SKM-1 (cell line): ENCODE data around the gene SPEM2.

Source experiments
- DNase-seq: peaks from one replicate; lab custom pipeline; 2025; ENCODE audit not compliant: unreplicated experiment; lab: John Stamatoyannopoulos, UW

Gene SPEM2

GRCh38 chr17:7425316-7425715, at the start of gene SPEM2:
Gene SPEM2, plus strand, starts transcription at chr17:7425616. Its CDS starts 73 bp downstream, at chr17:7425689.
- DNase-seq: no peak

GRCh38 chr17:7379134-7379533, 46.3 kb upstream of the SPEM2 start:
- DNase-seq: no peak

- DNase-seq: no peak
Observed at GRCh38 chr17:7380321-7380720, 45.1 kb upstream of the SPEM2 start.

GRCh38 chr17:7380855-7381683, 44.3 kb upstream of the SPEM2 start, which contains the start of gene TNK1:
Gene TNK1, plus strand, starts transcription at chr17:7381089. Its CDS starts 1,838 bp downstream, at chr17:7382927.
- DNase-seq: no peak

GRCh38 chr17:7382901-7383300, 42.5 kb upstream of the SPEM2 start:
- no peak for DNase-seq

GRCh38 chr17:7383371-7383741, 42.1 kb upstream of the SPEM2 start:
- DNase-seq: no peak

- DNase-seq: no peak
Observed at GRCh38 chr17:7383742-7384488, 41.5 kb upstream of the SPEM2 start.

- DNase-seq: no peak
Observed at GRCh38 chr17:7384489-7385081, 40.8 kb upstream of the SPEM2 start.

GRCh38 chr17:7388856-7389255, 36.6 kb upstream of the SPEM2 start:
- no peak for DNase-seq

GRCh38 chr17:7389924-7390910, 35.2 kb upstream of the SPEM2 start:
- DNase-seq: no peak

GRCh38 chr17:7391307-7391706, 34.1 kb upstream of the SPEM2 start:
- DNase-seq: no peak

- DNase-seq: no peak
Observed at GRCh38 chr17:7392696-7393612, 32.5 kb upstream of the SPEM2 start.

GRCh38 chr17:7393613-7394451, 31.6 kb upstream of the SPEM2 start:
- no peak for DNase-seq

GRCh38 chr17:7394452-7395191, 30.8 kb upstream of the SPEM2 start, which contains the start of gene PLSCR3:
Gene PLSCR3, minus strand, starts transcription at chr17:7394525. Its CDS starts 415 bp downstream, at chr17:7394110.
- peak; percentile 18 for DNase-seq

GRCh38 chr17:7396147-7396546, 29.3 kb upstream of the SPEM2 start:
- no peak for DNase-seq

GRCh38 chr17:7398612-7399011, 26.8 kb upstream of the SPEM2 start:
- no peak for DNase-seq

- DNase-seq: no peak
Observed at GRCh38 chr17:7403043-7403726, 22.2 kb upstream of the SPEM2 start.

- no peak for DNase-seq
Observed at GRCh38 chr17:7403727-7403976, 21.8 kb upstream of the SPEM2 start.
